IMR-90 (cell line): ENCODE measurements around the gene MTMR6. TPM values are rescaled to one million over a fixed set of nuclear protein-coding genes. Genes with fewer than 3 reads are reported as not detected.

Source experiments
- ATAC-seq: fragments of 200-7000 bp; cut with Tn5 transposase; 2 replicates; pipeline ENCODE4 v1.9.1; 2020; ENCODE audit warnings: low read depth, mild to moderate bottlenecking, moderate library complexity
- BruUV-seq: library from RNA; stranded (reverse); fragments of 400-500 nt; replicated peaks from 2 replicates; lab custom pipeline; 2021; lab: Mats Ljungman, UMichigan
- CTCF ChIA-PET: fragments of 300-600 bp; formaldehyde crosslinking; extraction: SDS; loops from one replicate; lab custom pipeline; 2021; ENCODE audit warnings: antibody characterized with exemption; lab: Yijun Ruan, JAX
- POLR2A ChIA-PET: fragments of 300-600 bp; sonication (Branson Sonifier 250); formaldehyde crosslinking; loops from one replicate; lab custom pipeline; 2022; ENCODE audit warnings: antibody characterized with exemption; ENCODE audit not compliant: unreplicated experiment; lab: Charles Lee
- DNase-seq: peaks from one replicate; pipeline ENCODE4 v3.0.0; 2013
- H2AFZ ChIP-seq: replicated peaks from 2 replicates; pipeline ENCODE3; 2013; ENCODE audit warnings: low read length, mild to moderate bottlenecking; ENCODE audit not compliant: poor library complexity
- H2AK5ac ChIP-seq: 2 replicates; pipeline ENCODE4 v1.6.1; 2013; ENCODE audit warnings: low read depth, low read length, inconsistent platforms
- H2AK9ac ChIP-seq: replicated peaks from 2 replicates; pipeline ENCODE3; 2013; ENCODE audit warnings: mild to moderate bottlenecking, low read depth, low read length, moderate library complexity; ENCODE audit not compliant: poor library complexity
- H2BK120ac ChIP-seq: 2 replicates; pipeline ENCODE4 v1.6.1; 2013; ENCODE audit warnings: low read depth, low read length, inconsistent platforms
- H2BK15ac ChIP-seq: 3 replicates; pipeline ENCODE4 v1.6.1; 2013; ENCODE audit warnings: low read depth, low read length, inconsistent platforms
- H2BK20ac ChIP-seq: 2 replicates; pipeline ENCODE4 v1.6.1; 2013; ENCODE audit warnings: low read depth, mild to moderate bottlenecking, inconsistent platforms, low read length, moderate library complexity
- H2BK5ac ChIP-seq: 2 replicates; pipeline ENCODE4 v1.6.1; 2013; ENCODE audit warnings: mild to moderate bottlenecking, low read depth, low read length, inconsistent platforms; ENCODE audit not compliant: poor library complexity, severe bottlenecking
- H3K14ac ChIP-seq: replicated peaks from 2 replicates; pipeline ENCODE4 v1.6.1; 2013; ENCODE audit warnings: low read depth, low read length, inconsistent platforms
- H3K18ac ChIP-seq: 2 replicates; pipeline ENCODE4 v1.6.1; 2013; ENCODE audit warnings: low read depth, low read length, control low read depth
- H3K23ac ChIP-seq: 2 replicates; pipeline ENCODE4 v1.6.1; 2013; ENCODE audit warnings: low read depth, low read length, inconsistent platforms
- H3K27ac ChIP-seq: 2 replicates; pipeline ENCODE4 v1.5.1; 2013; ENCODE audit warnings: mild to moderate bottlenecking, control low read depth, low read length; ENCODE audit not compliant: insufficient read depth
- H3K27me3 ChIP-seq: 2 replicates; pipeline ENCODE4 v1.6.1; 2013; ENCODE audit warnings: low read length; ENCODE audit not compliant: control insufficient read depth, insufficient read depth
- H3K36me3 ChIP-seq: 2 replicates; pipeline ENCODE4 v1.6.1; 2013; ENCODE audit warnings: low read length, mixed read lengths; ENCODE audit not compliant: control insufficient read depth, insufficient read depth
- H3K4ac ChIP-seq: 2 replicates; pipeline ENCODE4 v1.6.1; 2013; ENCODE audit warnings: low read depth, low read length, inconsistent platforms
- H3K4me1 ChIP-seq: 2 replicates; pipeline ENCODE4 v1.6.1; 2013; ENCODE audit warnings: low read length, mixed read lengths; ENCODE audit not compliant: control insufficient read depth, insufficient read depth
- H3K4me2 ChIP-seq: 2 replicates; pipeline ENCODE4 v1.6.1; 2013; ENCODE audit warnings: low read depth, mild to moderate bottlenecking, control low read depth, low read length, moderate library complexity
- H3K4me3 ChIP-seq: 2 replicates; pipeline ENCODE4 v1.5.1; 2013; ENCODE audit warnings: low read depth, mild to moderate bottlenecking, control low read depth, low read length, moderate library complexity; ENCODE audit not compliant: insufficient read depth
- H3K56ac ChIP-seq: 2 replicates; pipeline ENCODE4 v1.6.1; 2013; ENCODE audit warnings: low read length, inconsistent platforms; ENCODE audit not compliant: insufficient read depth; ENCODE audit errors: extremely low read depth
- H3K79me1 ChIP-seq, 2 experiments: 2 replicates each; pipeline ENCODE4 v1.6.1; 2013; ENCODE audit warnings: low read length in 2 of 2, inconsistent platforms in 1 of 2, low read depth in 1 of 2
- H3K9ac ChIP-seq: 2 replicates; pipeline ENCODE4 v1.6.1; 2013; ENCODE audit warnings: low read depth, low read length, control low read depth
- H3K9me1 ChIP-seq: 2 replicates; pipeline ENCODE4 v1.6.1; 2013; ENCODE audit warnings: low read length, inconsistent platforms; ENCODE audit not compliant: insufficient read depth
- H3K9me3 ChIP-seq: 2 replicates; pipeline ENCODE4 v1.6.1; 2013; ENCODE audit warnings: low read length; ENCODE audit not compliant: control insufficient read depth, insufficient read depth
- H4K20me1 ChIP-seq: 2 replicates; pipeline ENCODE4 v1.6.1; 2013; ENCODE audit warnings: low read length, inconsistent platforms; ENCODE audit not compliant: insufficient read depth
- H4K5ac ChIP-seq: 2 replicates; pipeline ENCODE4 v1.6.1; 2013; ENCODE audit warnings: mild to moderate bottlenecking, low read depth, low read length, control low read depth
- H4K8ac ChIP-seq, 2 experiments: 2 replicates each; pipeline ENCODE4 v1.6.1; 2013; ENCODE audit warnings: low read depth in 2 of 2, low read length in 2 of 2, control low read depth in 1 of 2, inconsistent platforms in 1 of 2
- H4K91ac ChIP-seq: 2 replicates; pipeline ENCODE4 v1.6.1; 2013; ENCODE audit warnings: low read depth, low read length, inconsistent platforms; ENCODE audit not compliant: insufficient read depth
- MAFK ChIP-seq: IDR thresholded peaks from 2 replicates; pipeline ENCODE4 v1.6.1; 2012; ENCODE audit warnings: low read depth, low read length, improper control_type of control experiment
- MAZ ChIP-seq: IDR thresholded peaks from 2 replicates; pipeline ENCODE4 v1.6.1; 2012; ENCODE audit warnings: low read depth, mild to moderate bottlenecking, low read length, improper control_type of control experiment, moderate library complexity, borderline replicate concordance
- NFE2L2 ChIP-seq: fragments of 150-350 bp; IDR thresholded peaks from 2 replicates; pipeline ENCODE4 v1.6.1; 2016; ENCODE audit warnings: low read depth, mild to moderate bottlenecking, low read length
- SMC3 ChIP-seq: fragments of 150-350 bp; IDR thresholded peaks from 2 replicates; pipeline ENCODE4 v1.6.1; 2016; ENCODE audit warnings: low read depth, mild to moderate bottlenecking, antibody characterized with exemption, low read length, moderate library complexity
- WGBS, 2 experiments: methylation state at CpG; one replicate each; pipeline versions ENCODE4 v1.1.5 to v1.1.7; 2013; ENCODE audit warnings: missing lambda C conversion rate in 2 of 2; ENCODE audit not compliant: insufficient read length in 1 of 2; ENCODE audit errors: extremely low coverage in 2 of 2; 5-methylcytosine and 5-hydroxymethylcytosine counted together
- dilution Hi-C: fragments of 300-500 bp; cut with HindIII; formaldehyde crosslinking; loops from one replicate; pipeline ENCODE4 v1.14.3; 2018; ENCODE audit warnings: low sequenced_read_pairs; ENCODE audit not compliant: unreplicated experiment
- in situ Hi-C: fragments of 300-500 bp; cut with MboI; formaldehyde crosslinking; loops from 3 replicates; pipeline ENCODE4 v1.14.3; 2019; ENCODE audit warnings: low sequenced_read_pairs, inconsistent platforms, mixed read lengths
- intact Hi-C: fragments of 100-400 bp; cut with micrococcal nuclease; formaldehyde crosslinking; loops from 2 replicates; pipeline ENCODE4 v1.10.0; 2022
- polyA plus RNA-seq, 3 experiments: library from polyadenylated mRNA; depleted of rRNA; stranded (reverse); fragments of >200 nt; gene quantifications; 2 replicates each; pipeline ENCODE4 v1.2.3, GENCODE V29; 2012; ENCODE audit warnings: low replicate concordance in 1 of 3
- total RNA-seq: library from RNA; depleted of rRNA; stranded (reverse); fragments of >200 nt; gene quantifications from 2 replicates; pipeline ENCODE4 v1.2.3, GENCODE V29; 2012
- TF ChIP-seq, protein P1 (sequence below): fragments of 150-350 bp; IDR thresholded peaks from 2 replicates; pipeline ENCODE4 v1.6.1; 2017; ENCODE audit warnings: mild to moderate bottlenecking, antibody characterized with exemption, low read length, low read depth

The MTMR6 gene
- total and polyA plus RNA-seq, 2 of the 4 experiments (the other 2 are of a cell fraction) = 9.4 to 21.7 TPM

DNA sequence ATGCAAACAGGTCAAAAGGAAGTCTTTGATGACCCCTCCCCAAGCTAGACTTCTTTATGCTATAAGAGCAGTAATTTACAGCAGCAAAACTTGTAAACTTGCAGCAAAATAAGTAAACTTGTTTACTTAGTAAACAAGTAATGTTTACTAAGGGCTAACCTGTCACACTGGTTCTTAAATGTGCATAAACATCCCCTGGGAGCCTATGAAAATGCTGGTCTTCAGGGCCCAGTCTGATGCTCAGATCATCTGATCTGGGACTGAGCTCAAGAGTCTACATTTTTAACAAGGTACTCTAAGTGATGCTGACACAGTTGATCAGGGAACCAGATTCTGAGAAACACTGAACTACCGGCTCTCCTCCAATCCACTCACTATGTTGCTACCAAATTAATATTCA is 53.4 kb downstream of the MTMR6 start:
- H2BK5ac ChIP-seq = no peak overlapping the region
- H2AK9ac ChIP-seq = no peak overlapping the region
- no peaks in the 10 kb centered on the region for H3K36me3 ChIP-seq
- no peak overlapping the region for H3K18ac ChIP-seq
- no peak overlapping the region for H3K4me2 ChIP-seq
- dilution Hi-C loops = no loop called here
- H4K8ac ChIP-seq = no peak overlapping the region
- no peak overlapping the region for H4K5ac ChIP-seq
- H2AFZ ChIP-seq = no peak overlapping the region
- DNase-seq = no peak
- no peak overlapping the region for H4K91ac ChIP-seq
- H3K23ac ChIP-seq = no peak overlapping the region
- H3K4ac ChIP-seq = no peak overlapping the region
- no peaks in the 10 kb centered on the region for H3K79me1 ChIP-seq
- no peak overlapping the region for H2BK120ac ChIP-seq
- peaks cover 2% of the 10 kb centered on the region; the same call in 1 of the 2 replicates for H3K27me3 ChIP-seq
- H3K27ac ChIP-seq = no peak overlapping the region
- no peak for ATAC-seq
- no peak overlapping the region for H3K56ac ChIP-seq
- H4K20me1 ChIP-seq = no peaks in the 10 kb centered on the region
- TF ChIP-seq MAZ (no peak), NFE2L2 (no peak), SMC3 (no peak), MAFK (no peak)
- TF ChIP-seq, protein P1, sequence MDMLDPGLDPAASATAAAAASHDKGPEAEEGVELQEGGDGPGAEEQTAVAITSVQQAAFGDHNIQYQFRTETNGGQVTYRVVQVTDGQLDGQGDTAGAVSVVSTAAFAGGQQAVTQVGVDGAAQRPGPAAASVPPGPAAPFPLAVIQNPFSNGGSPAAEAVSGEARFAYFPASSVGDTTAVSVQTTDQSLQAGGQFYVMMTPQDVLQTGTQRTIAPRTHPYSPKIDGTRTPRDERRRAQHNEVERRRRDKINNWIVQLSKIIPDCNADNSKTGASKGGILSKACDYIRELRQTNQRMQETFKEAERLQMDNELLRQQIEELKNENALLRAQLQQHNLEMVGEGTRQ = no peak
- H3K4me1 ChIP-seq = no peaks in the 10 kb centered on the region
- no peak overlapping the region for H2BK20ac ChIP-seq
- BruUV-seq = no TSS peak
- H2BK15ac ChIP-seq = no peak overlapping the region
- no peak overlapping the region for H3K9ac ChIP-seq
- ChIA-PET POLR2A (no interaction called here), CTCF (interaction anchor here (0.8 to 1.6 kb wide), 3 partner anchors 16 to 143 kb away, joined by 3 to 6 read pairs (median 4); no protein-coding TSS in a partner anchor)
- in situ Hi-C loops = loop anchor here (10.0 kb wide), 1 partner anchor 141 kb away; the partner anchor contains the start of gene ATP8A2
- no CpG with 5 or more reads among the region's 1 CpG for WGBS, 2 experiments
- H2AK5ac ChIP-seq = no peak overlapping the region
- intact Hi-C loops = loop anchor here (1.0 kb wide), 1 partner anchor 141 kb away; no protein-coding TSS in a partner anchor
- H3K14ac ChIP-seq = no peak overlapping the region
- no peaks in the 10 kb centered on the region for H3K9me1 ChIP-seq
- no peak overlapping the region for H3K4me3 ChIP-seq
- no peaks in the 10 kb centered on the region for H3K9me3 ChIP-seq
